Liver (tissue), 3 donors: ENCODE measurements around the gene LTA4H.
A peak's percentile ranks its signal among the peaks of the same experiment; 100 is the strongest.

Source experiments
- ATF3 ChIP-seq: IDR thresholded peaks from 2 replicates; pipeline ENCODE4 v1.6.1; 2016; ENCODE audit warnings: antibody characterized with exemption
- CTCF ChIP-seq: fragments of 150-350 bp; IDR thresholded peaks from 2 replicates; pipeline ENCODE4 v1.5.1; 2017; ENCODE audit warnings: improper control_type of control experiment, low read depth, low read length; ENCODE audit not compliant: missing input control
- FOXA1 ChIP-seq: IDR thresholded peaks from 2 replicates; pipeline ENCODE4 v1.6.1; 2016; ENCODE audit warnings: antibody characterized with exemption
- GABPA ChIP-seq, 2 donors: IDR thresholded peaks in 1 of 2; conservative IDR thresholded peaks in 1 of 2; 2 replicates each; pipeline ENCODE4 v1.6.1; 2016; ENCODE audit warnings: antibody characterized with exemption in 2 of 2, mild to moderate bottlenecking in 1 of 2, moderate library complexity in 1 of 2
- HNF4G ChIP-seq: IDR thresholded peaks from 2 replicates; pipeline ENCODE4 v1.6.1; 2016; ENCODE audit warnings: antibody characterized with exemption
- RAD21 ChIP-seq, 2 donors: IDR thresholded peaks; 2 replicates each; pipeline ENCODE4 v1.6.1; 2016; ENCODE audit warnings: antibody characterized with exemption in 2 of 2, mild to moderate bottlenecking in 2 of 2
- REST ChIP-seq: IDR thresholded peaks from 2 replicates; pipeline ENCODE4 v1.6.1; 2016; ENCODE audit warnings: antibody characterized with exemption, mild to moderate bottlenecking
- RXRA ChIP-seq, 2 donors: IDR thresholded peaks; 2 replicates each; pipeline ENCODE4 v1.6.1; 2017 to 2018; ENCODE audit warnings: antibody characterized with exemption in 2 of 2, mild to moderate bottlenecking in 1 of 2
- SP1 ChIP-seq: IDR thresholded peaks from 2 replicates; pipeline ENCODE4 v1.6.1; 2018; ENCODE audit warnings: antibody characterized with exemption, mild to moderate bottlenecking
- TAF1 ChIP-seq: conservative IDR thresholded peaks from 2 replicates; pipeline ENCODE4 v1.6.1; 2016; ENCODE audit warnings: antibody characterized with exemption, mild to moderate bottlenecking
- YY1 ChIP-seq: IDR thresholded peaks from 2 replicates; pipeline ENCODE4 v1.6.1; 2016; ENCODE audit warnings: antibody characterized with exemption, mild to moderate bottlenecking
- ZBTB33 ChIP-seq: IDR thresholded peaks from 2 replicates; pipeline ENCODE4 v1.6.1; 2016; ENCODE audit warnings: antibody characterized with exemption
- donor health status: healthy.
- donor health status: healthy.

GRCh38 chr12:95974358-95974757 is 61.0 kb downstream of the LTA4H start:
- TF ChIP-seq TAF1: no peak
- TF ChIP-seq CTCF: no peak
- no peak for TF ChIP-seq REST
- TF ChIP-seq ZBTB33: no peak
- no peak for TF ChIP-seq HNF4G
- TF ChIP-seq RAD21 (IDR thresholded peaks at IDR 0.05): no peak
- TF ChIP-seq ATF3: no peak
- TF ChIP-seq SP1: no peak
- TF ChIP-seq RXRA (IDR thresholded peaks at IDR 0.05): peak in 1 of 2 donors; percentile 5
- no peak for TF ChIP-seq YY1
- TF ChIP-seq GABPA (IDR thresholded peaks at IDR 0.05 in 1 of 2, conservative IDR thresholded peaks at IDR 0.05 in 1 of 2): no peak
- no peak for TF ChIP-seq FOXA1
